ELR (cell line): Measurements from ENCODE around the gene WNT10A.
"Not testable (repeated sequence)": the region's sequence is repeated elsewhere in the genome, so short reads cannot be mapped to it uniquely, and the experiment has no call there.

ENCODE experiments used
- DNase-seq: peaks from one replicate; pipeline ENCODE4 v3.0.0-alpha.2; 2015; ENCODE audit warnings: low read depth

WNT10A gene

GRCh38 chr2:218880102-218880858 lies at the start of gene WNT10A:
WNT10A (plus strand) TSS chr2:218880852; CDS start chr2:218880996, 144 bp downstream.
- no peak for DNase-seq

DNA sequence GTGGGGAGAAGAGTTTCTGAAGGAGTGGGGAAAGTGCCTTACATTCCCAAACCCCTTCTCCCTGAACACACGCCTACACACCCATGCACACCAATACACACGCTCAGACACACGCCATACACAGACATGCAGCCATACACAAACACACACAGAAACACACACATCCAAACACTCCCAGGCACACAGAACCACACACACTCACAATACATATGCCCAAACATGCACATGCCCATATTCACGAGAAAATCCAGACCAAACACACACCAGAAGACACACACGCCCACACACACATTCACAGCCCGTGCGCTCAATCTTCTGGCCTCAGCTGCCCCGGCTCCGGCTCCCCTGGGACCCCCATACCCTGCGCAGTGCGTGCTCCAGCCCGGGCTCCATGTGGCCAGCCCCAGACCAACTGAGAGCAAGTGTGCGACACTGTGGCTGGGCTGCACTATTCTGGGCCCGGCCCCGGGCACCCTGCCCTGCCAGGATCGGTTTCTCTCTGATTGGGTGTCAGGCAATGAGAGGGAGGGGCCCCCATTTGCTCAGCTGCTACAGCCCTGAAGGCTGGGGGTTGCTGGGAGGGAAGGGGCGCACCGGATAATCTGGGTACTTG lies 49.2 kb upstream of the WNT10A start, which contains the start of gene PRKAG3:
TSS of gene PRKAG3 (minus strand) at position 426 of the 613 bp plus-strand sequence.
- no peak for DNase-seq

DNA sequence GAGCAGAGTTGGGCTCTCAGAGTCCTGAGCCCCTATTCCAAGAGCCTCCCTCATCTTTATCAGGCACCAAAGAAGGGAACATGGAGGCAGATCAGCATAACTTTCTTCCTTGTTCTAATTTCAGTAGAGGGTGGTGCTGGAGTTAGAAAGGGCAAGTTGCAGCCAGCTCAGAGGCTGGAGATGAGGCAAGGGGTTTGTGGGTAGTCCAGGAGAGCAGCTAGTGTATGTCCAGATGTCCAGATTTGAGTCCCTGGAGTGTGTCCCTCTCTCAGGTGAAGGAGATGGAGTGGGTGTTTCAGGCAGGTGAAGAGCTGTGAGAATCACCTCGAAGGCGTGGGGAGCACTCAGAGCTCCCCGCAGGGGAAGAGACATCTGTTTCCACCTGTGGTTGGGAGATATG lies 48.6 kb upstream of the WNT10A start:
- DNase-seq = no peak

- DNase-seq = peak; percentile 57
Measured at GRCh38 chr2:218832520-218832919, 48.1 kb upstream of the WNT10A start.

GRCh38 chr2:218833023-218833609 lies 47.5 kb upstream of the WNT10A start:
- no peak for DNase-seq

- DNase-seq = no peak
Measured at GRCh38 chr2:218834685-218835084, 46.0 kb upstream of the WNT10A start.

DNA sequence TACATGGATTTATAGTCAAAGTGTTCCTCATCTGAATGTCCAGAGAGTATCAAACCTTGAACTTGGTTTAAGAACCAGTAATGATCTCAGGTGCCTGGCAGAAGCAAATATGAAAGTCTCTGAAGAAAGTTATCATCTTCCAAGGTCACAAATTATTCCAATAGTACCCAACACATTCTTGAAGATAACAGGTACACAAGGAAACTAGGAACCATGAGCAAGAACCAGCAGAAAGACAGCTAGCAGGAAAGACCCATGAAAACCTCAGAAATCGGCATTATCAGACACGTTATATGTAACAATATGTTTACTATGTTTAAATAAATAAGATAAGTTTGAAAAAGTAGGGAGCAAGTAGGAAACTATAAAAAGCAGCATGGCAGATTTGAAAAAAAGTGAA lies 43.2 kb upstream of the WNT10A start:
- no peak for DNase-seq

DNA sequence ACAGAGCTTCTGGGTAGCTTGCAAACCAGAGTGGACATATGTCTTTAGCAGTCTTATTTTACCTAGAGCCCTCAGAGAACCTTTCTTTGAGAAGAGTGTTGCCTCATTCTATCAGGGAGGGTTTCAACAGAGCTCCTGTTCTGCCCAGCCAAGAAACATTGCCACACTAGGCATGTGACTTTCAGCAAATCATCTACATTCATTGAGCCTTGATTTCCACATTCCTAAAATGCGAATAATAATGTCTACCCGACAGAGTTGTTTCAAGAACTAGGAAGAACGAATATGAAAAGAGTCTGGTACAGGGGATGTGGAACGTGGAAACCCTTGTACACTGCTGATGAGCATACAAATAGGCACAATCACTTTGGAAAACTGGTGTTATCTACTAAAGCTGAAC lies 41.2 kb upstream of the WNT10A start:
- DNase-seq = peak; percentile 49

- DNase-seq = no peak
Measured at GRCh38 chr2:218839888-218840287, 40.8 kb upstream of the WNT10A start.

GRCh38 chr2:218844334-218844733 lies 36.3 kb upstream of the WNT10A start:
- DNase-seq = not testable (repeated sequence)

GRCh38 chr2:218846963-218847362 lies 33.7 kb upstream of the WNT10A start:
- not testable (repeated sequence) for DNase-seq

GRCh38 chr2:218849721-218850120 lies 30.9 kb upstream of the WNT10A start:
- DNase-seq = peak; percentile 51

DNA sequence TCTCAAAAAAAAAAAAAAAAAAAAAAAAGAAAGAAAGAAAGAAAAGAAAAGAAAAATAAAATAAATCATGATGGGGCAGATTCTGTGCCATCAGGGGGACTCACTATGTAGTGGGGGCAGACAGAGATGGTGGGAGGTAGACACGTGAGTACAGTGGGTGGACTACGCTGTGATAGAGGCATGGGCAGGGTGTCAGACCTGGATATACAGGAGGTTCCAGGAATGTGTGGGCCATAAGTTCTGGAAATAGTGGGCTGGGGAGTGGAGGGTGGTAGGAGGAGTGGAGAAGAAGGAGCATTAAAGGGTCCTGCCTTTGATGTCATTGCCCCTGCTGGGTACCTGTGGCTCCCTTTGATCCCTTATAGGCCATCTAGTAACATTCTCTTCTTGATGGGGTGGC lies 29.9 kb upstream of the WNT10A start:
- DNase-seq = no peak

DNA sequence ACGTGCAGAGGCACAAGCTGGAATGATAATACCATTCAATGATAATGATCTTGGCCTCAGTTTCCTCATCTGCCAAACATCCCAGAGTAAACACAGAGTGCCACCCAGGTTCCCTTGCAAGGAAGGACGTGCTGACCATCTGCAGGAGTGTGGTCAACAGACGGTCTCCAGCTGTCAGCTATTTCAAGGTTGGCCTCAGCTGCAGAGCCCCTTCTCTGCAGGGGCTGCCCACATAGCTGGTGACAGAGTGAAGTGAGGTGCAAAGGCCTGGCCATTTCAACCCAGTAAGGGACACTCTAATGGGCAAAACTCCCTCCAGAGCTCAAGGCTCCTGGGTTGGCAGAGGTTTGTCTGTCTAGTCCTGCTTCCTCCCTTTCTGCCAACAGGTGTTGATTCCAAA lies 29.4 kb upstream of the WNT10A start:
- no peak for DNase-seq

DNA sequence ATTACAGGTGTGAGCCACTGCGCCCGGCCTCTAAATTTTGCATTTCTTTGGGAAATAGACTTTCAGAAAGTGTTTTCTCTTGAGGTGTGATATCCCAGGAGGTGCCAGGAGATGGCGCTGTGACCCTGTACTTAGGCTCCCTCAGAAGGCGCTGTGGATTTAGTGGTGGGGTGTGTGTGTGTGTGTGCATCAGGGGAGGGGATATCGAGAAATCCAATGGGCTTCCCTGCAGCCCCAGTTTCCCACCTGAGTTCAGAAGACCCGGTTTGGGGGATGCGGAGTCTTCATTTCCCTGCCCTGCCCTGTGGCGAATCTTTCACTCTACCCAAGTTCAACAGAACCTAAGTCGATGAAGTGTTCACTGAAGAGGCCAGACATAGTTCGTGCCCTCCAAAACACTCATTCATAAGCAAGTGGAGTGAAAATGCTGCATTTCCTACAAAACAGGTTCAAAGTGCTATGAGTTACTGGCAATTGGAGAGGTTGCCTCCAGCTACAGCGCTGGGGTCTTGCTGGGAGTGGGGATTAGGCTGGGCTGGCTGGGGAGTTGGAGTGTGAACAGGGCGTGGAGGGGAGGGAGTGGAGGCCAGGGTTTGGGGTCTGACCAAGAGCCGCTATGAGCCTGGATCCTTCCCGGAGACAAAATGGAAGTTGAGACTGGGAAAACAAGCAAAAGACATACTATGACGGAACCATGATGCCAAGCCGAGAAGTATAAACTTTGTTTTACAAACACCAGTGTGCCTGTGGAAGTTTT lies 27.6 kb upstream of the WNT10A start:
- peak; percentile 69 for DNase-seq

DNA sequence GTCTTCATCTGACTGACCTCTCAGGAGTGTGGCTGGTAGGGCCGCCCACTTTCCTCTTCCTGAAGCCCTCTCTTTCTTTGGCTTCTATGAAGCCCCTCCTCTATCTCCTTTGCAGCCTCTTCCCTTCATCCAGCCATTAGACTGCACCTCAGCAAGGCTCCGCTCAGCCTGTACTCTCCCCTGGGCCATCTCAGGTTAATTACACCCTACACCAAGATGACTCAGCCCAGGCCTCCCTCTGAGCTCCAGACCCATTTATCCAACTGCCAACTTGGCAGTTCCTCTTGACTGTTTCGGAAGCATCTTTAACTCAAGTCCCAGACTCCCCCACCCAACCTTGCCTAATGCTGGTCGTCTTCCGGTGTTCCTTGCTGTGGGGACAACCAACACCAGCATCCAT lies 26.9 kb upstream of the WNT10A start:
- peak; percentile 38 for DNase-seq

DNA sequence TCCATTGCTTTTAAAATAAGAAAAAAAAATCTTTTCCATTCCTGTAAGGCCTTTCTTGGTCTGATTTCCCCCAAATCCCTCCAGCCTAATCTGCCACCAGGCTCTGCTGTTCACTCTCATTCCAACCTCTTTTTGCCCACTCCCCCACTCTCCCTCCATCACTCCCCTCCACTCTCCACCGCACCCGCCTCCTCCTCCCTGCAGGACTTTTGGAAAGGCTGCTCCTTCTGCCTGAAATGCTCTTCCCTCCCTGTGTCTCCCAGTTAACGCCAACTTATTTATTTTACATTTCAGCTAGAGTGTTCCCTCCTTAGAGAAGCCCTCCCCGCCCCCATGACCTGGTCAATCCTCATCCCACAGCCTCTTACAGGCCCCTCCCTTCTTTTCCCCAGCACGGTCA lies 25.8 kb upstream of the WNT10A start:
- no peak for DNase-seq

DNA sequence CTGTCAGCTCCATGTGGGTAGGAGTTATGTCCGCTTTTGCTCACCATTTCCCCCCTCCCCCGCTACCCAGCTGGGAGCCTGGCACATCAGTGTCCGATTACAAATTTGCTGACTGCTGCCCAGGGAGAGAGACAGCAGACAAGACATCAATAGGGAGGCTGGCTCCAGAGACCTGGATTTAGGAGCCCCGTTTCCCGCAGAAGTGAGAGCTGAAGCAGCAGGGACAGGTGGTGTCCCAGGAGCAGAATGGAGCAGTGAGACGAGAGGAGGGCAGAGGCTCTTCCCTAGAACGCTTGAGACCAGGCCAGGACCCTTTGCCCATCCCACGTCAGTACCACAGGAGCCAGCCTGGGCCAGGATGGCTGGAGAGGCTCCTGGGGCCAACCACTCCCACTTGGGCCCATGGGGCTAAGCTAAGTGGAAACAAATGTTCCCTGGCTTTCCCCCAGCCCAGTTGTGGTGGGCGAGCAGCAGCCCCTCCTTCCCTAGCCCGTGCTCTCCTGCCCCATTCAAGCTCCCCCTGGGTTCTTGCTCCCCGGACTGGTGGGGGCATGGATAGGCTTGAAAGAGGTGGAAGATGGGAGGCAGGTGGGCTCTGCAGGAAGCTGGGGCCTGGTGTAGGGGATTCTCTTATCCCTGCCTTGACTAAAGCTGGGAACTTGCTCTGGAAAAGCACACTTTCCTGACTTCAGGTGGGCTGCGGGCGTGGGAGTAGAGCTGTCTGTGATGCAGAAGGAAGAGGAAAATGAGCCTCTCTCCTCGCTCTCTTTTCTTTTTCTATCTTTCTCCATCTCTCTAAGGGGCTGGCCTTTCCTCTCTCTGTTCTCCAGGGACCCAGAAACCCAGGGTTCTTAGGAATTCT lies 25.1 kb upstream of the WNT10A start:
- no peak for DNase-seq

DNA sequence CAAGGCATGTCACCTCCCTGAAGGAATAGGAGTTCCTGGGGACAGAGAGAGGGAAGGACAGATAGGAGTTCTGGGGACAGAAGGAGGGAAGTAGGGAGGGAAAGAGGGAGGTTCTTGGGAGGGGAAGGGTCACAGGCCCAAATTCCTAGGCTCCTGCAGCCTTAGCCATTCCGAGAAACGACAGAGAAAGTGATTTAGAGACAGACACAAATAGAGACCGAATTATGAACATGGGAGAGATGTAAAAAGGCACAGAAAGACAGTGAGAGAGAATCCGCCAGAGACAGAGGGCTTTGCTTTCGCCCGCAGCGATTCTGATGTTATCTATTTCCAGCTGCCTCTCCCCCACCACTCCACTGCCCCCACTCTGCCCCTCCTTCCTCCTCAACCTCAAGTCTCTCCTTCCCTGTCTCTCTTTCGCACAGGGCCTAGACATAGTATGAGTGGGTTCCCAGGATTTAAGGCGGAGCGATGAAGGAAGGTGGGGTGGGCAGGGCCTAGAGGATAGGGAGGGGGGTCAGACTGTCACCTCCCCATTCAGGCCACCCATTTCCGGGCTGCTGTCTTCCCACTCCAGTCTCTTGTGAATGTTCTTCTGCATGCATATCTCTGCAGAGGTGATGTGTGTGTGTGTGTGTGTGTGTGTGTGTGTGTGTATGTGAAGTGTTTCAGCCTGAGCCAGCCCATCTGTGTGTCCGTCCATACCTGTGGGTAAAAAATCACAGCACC lies 24.3 kb upstream of the WNT10A start:
- DNase-seq = no peak

GRCh38 chr2:218856896-218857243 lies 23.8 kb upstream of the WNT10A start:
- DNase-seq = no peak
